GM21717 (cell line): ENCODE results near the gene RNF13.
"Not testable (repeated sequence)": the region's sequence is repeated elsewhere in the genome, so short reads cannot be mapped to it uniquely, and the experiment has no call there.

Source experiments
- ATAC-seq: cut with Tn5 transposase; IDR thresholded peaks from one replicate; pipeline ENCODE4 v1.9.1; 2021; ENCODE audit warnings: mild to moderate bottlenecking, moderate library complexity; ENCODE audit not compliant: unreplicated experiment

The RNF13 gene

DNA sequence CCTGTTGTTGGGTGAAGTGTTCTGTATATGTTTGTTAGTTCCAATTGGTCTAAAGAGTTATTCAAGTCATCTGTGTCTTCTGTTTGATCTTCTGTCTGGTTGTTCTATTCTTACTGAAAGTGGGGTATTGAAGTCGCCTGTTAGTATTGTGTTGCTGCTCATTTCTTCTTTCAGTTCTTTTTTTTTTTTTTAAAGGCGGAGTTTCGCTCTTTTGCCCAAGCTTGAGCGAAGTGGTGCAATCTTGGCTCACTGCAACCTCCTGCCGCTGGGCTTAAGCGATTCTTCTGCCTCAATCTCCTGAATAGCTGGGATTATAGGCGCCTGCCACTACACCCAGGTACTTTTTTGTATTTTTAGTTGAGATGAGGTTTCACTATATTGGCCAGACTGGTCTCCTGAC, 134.2 kb downstream of the RNF13 start:
- ATAC-seq = no peak

- no peak for ATAC-seq
Observed at GRCh38 chr3:149949181-149949580, 136.2 kb downstream of the RNF13 start.

DNA sequence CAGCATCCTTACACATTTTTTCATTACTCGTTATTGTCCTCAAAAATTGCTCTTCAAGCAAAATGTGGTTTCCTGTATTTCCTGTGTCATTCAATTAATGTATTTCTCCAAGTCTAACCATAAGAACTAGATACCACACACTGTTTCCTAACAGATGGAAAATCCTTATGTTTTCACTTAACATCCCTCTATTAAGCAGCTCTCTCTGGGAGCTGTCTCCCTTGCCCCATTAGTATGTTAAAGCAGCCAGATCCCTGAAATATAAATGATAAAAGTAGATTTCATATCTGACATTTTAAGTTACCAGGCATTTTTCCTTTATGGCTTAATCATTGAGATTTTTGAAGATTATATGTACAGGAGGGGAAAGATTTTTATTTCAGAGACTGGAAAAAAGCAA, 141.8 kb downstream of the RNF13 start:
- no peak for ATAC-seq

- ATAC-seq = no peak
Observed at GRCh38 chr3:149955449-149955848, 142.4 kb downstream of the RNF13 start.

GRCh38 chr3:149957361-149958125, 144.5 kb downstream of the RNF13 start:
- no peak for ATAC-seq

DNA sequence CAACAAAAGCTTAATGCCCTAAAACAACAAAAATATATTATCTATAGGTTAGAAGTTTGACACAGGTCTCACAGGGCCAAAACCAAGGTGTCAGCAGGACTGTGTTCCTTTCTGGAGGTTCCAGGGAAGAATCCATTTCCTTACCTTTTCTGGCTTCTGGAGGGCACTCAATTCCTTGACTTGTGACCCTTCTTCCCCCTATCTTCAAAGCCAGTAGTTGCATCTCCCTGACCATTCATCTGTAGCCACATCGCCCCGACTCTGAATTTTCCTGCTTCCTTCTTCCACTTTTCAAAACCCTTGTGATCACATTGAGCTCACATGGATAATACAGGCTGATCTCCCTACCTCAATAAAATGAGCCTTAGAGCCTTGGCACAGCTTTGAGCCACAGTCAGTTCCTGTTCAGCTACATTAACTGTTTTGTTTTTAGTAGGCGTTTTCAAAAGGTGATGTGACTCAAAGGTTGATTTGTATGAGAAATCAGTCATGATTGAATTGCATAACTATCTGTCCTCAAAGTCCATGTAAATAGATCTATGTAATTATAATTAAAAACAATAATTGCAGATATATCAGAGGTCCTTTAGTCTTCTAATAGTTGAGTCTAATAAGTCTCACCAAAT, 145.3 kb downstream of the RNF13 start:
- no peak for ATAC-seq

GRCh38 chr3:149959443-149959842, 146.4 kb downstream of the RNF13 start:
- ATAC-seq = no peak

DNA sequence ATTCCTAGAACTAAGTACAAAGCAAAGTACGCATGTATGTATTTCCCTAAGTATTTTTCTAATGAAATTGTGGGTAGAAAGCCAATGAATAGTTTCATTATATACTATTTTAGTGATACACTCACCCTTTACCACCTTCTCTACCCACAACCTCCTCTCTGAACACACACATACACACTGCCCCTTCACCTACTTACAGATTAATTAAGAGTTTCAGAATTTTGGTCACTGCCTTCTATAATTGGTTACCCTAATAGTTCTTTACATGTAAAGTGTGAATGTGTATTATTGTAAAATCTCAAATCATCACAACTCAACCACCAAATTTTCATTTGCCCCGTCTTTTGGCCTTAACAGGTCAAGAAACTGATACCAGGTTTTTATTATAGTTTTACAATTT, 150.5 kb downstream of the RNF13 start:
- no peak for ATAC-seq

DNA sequence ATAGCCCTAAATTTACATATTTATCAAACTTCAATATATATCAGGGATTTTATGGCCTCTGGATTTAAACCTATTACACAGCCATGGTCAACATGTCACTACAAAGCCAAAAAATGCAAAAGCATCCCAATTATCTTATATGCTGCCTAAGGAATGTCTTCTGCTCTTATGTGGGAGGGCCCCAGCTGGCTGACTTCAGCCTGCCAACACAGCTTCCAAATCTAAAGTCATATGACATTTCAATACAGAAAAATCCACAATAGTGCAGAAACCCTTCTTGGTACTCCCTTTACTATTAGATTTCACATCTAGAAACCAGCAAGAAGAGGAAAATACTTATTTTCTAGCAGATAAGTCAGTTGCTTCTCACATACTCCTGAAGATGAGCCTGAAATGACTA, 151.3 kb downstream of the RNF13 start:
- no peak for ATAC-seq

- no peak for ATAC-seq
Observed at GRCh38 chr3:149965278-149965677, 152.3 kb downstream of the RNF13 start.

GRCh38 chr3:149967086-149967685, 154.2 kb downstream of the RNF13 start:
- ATAC-seq = no peak

GRCh38 chr3:149968216-149968615, 155.2 kb downstream of the RNF13 start:
- no peak for ATAC-seq

GRCh38 chr3:149969110-149969939, 156.3 kb downstream of the RNF13 start:
- ATAC-seq = peak; percentile 1

DNA sequence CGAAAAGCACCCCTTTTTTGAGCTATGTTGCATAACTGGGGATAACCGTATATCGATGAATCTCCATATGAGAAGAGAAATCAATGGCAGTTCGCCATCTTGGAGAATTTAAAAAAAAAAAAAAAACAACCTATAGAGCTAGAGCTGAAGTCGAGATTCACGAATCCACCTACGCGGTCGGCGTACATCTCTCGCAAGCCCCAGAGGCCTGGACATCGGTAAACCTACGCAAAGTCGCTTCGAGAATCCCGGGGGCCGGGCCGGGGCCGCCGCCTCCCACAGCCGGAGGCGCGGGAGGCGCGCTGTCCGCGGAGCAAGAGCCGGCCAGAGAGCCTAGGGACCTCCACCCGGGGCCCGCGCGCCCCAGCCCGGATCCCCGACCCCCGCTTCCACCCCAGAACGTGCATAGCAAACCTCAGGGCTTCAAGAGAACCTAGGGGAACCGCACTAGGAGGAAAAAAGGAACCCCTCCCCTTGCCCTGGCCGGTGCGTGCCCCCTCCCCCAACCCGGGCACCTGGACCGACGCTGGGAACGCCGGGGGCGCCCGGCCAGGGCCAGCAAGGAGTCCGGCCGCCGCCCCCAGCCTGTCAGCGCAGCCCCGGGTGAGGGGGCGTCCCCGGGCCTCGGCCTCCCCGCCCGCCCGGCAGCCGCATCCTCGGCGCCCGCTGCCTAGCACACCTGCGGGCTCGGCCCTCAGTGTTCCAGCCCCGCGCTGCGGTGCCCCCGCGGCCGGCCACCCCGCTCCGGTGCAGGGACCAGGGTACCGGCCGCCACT, 157.1 kb downstream of the RNF13 start:
- peak; percentile 60 for ATAC-seq

DNA sequence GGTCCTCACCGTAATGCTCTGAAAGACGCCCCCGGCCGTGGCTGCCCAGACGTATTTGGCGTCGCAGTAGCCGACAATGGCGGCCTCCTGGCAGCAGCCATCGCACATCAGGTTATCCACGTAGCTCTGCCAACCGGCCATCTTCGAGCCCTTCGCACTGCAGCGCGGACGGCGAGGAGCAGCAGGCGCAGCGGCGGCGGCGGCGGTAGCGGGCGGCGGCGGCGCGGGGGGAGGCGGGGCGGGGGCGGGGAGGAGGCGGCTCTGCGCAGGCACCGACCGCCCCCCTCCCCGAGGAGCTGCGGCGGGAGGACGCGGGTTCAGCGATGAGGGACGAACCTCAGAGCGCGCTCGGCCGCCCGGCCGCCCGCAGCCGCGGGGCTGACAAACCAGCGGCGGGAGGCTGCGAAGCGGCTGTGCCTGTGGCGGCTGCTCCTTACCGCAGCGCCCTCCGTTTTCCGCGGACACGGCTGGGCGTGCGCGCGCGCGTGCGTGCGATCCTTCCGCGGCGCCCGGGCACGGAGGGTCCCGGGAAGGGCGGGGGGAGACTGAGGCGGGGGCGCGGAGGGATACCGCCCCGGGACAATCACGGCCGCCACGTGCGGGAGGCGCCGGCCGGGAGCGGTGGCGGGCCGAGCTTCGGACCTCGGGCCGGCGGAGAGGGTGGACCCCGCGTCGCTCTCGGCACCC, 157.8 kb downstream of the RNF13 start, which contains the start of gene PFN2:
Gene PFN2 (minus strand): TSS at position 180 of the 687 bp plus-strand sequence. CDS start 39 bp downstream, at position 141.
- ATAC-seq = peak; percentile 49

DNA sequence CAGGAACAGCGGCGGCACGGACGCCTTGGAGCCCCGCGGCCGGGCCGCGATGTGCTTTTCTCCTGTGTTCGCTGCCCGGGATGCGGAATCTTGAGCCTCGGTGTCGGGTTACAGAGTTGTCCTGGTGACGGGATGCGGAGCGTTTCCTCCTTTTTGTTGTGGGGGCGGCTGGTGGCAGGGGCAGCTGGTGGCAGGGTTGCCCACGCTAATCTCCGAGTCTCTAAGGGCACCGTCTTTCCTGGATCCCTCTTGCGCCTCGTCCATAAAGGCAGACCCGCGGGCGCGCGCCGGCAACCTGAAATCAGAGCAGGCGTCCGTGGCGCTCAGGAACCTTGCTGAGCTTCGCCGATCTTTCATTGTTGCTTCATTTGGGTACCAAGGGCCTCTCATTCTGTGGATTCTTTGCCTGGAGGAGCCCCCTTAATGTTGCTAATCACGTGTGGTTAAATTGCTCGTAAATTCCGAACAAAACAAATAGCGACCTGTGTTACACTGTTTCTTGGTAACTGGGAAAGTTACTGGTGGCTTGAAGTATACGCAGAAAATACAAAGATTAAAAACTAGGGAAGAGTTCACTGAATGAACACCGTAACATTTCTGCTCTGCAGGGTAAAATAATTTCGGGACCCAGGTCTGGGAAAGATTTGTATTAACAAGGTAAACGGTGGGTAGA, 158.5 kb downstream of the RNF13 start:
- ATAC-seq = peak; percentile 26

GRCh38 chr3:149975919-149976318, 162.9 kb downstream of the RNF13 start:
- no peak for ATAC-seq

DNA sequence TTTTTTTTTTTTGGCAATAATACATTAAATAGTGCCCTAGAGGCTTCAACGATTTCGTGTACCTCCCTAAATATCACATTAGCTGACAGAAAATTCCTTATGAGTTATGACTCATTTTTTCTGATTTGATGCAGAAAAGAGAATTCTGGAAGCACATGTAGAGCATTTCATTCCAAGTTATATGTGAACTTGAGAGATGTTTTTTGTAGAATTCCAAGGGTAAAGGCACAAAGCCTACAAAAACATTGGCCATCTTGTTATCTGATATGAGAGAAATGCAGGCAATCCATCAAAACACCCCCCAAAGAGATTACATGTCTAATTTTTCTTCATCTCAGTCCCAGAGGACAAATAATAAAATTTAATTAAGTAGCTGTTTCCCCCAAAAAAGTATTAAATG, 164.4 kb downstream of the RNF13 start:
- ATAC-seq = no peak

DNA sequence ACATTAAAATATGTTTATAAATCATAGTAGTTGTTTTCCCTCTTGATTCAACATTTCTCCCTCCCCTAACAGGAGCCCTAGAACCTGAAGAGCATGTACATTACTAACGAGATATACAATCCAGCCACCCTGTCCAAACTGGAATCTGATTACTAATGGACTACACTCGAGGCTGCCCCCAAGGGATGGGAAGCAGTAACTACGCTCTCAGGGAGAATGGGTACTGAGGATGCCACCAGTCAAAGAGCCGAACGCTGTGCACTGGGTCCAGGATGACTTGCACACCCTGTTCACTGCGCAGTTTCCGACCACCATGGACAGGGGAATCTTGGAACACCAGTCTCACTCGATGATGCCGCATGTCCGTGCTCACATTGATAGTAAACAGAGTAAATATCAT, 169.0 kb downstream of the RNF13 start:
- not testable (repeated sequence) for ATAC-seq
